HG03159 (cell line): ENCODE data around the gene BCAN.
"Not testable (repeated sequence)": the region's sequence is repeated elsewhere in the genome, so short reads cannot be mapped to it uniquely, and the experiment has no call there.

Source experiments
- ATAC-seq: cut with Tn5 transposase; IDR thresholded peaks from one replicate; pipeline ENCODE4 v1.9.1; 2021; ENCODE audit warnings: mild to moderate bottlenecking, moderate library complexity; ENCODE audit not compliant: unreplicated experiment

Gene BCAN, protein sequence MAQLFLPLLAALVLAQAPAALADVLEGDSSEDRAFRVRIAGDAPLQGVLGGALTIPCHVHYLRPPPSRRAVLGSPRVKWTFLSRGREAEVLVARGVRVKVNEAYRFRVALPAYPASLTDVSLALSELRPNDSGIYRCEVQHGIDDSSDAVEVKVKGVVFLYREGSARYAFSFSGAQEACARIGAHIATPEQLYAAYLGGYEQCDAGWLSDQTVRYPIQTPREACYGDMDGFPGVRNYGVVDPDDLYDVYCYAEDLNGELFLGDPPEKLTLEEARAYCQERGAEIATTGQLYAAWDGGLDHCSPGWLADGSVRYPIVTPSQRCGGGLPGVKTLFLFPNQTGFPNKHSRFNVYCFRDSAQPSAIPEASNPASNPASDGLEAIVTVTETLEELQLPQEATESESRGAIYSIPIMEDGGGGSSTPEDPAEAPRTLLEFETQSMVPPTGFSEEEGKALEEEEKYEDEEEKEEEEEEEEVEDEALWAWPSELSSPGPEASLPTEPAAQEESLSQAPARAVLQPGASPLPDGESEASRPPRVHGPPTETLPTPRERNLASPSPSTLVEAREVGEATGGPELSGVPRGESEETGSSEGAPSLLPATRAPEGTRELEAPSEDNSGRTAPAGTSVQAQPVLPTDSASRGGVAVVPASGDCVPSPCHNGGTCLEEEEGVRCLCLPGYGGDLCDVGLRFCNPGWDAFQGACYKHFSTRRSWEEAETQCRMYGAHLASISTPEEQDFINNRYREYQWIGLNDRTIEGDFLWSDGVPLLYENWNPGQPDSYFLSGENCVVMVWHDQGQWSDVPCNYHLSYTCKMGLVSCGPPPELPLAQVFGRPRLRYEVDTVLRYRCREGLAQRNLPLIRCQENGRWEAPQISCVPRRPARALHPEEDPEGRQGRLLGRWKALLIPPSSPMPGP

DNA sequence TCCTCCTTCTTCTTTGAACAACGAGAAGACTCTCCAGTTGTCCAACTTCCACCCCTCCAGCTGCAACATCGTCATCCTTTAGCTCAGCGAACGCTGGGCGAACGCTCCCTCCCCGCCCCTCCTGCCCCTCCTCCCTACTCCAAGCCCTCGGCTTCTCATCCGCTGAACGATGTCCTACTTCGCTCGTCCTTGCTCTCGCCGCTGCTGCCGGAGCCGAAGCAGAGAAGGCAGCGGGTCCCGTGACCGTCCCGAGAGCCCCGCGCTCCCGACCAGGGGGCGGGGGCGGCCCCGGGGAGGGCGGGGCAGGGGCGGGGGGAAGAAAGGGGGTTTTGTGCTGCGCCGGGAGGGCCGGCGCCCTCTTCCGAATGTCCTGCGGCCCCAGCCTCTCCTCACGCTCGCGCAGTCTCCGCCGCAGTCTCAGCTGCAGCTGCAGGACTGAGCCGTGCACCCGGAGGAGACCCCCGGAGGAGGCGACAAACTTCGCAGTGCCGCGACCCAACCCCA is at the start of gene BCAN:
Gene BCAN (plus strand): TSS at position 357 of the 504 bp plus-strand sequence. CDS start 3,938 bp downstream, outside the sequence.
- no peak for ATAC-seq

DNA sequence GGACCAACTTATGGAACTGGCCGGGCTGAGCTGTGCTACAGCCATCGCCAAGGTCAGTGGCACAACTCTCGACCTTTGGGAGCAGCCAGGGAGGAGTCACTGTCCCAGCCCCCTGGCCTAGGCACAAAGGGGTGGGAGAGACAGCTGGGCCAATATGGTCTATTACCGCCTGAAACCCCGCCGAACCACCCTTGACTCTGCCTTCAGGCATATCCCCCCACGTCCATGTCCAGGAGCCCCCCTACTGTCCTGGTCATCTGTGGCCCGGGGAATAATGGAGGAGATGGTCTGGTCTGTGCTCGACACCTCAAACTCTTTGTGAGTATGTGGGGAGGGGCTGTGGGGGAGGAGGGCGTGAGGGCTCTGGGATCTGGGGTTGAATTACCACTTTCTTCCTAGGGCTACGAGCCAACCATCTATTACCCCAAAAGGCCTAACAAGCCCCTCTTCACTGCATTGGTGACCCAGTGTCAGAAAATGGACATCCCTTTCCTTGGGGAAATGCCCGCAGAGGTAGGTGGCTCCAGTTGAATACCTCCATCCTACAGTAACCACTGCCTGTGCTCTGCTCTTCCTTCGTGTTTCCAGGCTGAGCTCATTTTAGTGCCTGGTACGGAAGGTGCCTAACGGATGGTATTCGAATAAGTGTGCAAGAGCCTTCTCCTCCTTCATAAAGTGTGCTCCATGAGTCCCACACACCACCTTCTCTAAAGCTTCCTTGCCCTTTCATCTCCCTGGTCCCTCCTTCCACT is 49.6 kb upstream of the BCAN start:
- peak; percentile 7 for ATAC-seq

DNA sequence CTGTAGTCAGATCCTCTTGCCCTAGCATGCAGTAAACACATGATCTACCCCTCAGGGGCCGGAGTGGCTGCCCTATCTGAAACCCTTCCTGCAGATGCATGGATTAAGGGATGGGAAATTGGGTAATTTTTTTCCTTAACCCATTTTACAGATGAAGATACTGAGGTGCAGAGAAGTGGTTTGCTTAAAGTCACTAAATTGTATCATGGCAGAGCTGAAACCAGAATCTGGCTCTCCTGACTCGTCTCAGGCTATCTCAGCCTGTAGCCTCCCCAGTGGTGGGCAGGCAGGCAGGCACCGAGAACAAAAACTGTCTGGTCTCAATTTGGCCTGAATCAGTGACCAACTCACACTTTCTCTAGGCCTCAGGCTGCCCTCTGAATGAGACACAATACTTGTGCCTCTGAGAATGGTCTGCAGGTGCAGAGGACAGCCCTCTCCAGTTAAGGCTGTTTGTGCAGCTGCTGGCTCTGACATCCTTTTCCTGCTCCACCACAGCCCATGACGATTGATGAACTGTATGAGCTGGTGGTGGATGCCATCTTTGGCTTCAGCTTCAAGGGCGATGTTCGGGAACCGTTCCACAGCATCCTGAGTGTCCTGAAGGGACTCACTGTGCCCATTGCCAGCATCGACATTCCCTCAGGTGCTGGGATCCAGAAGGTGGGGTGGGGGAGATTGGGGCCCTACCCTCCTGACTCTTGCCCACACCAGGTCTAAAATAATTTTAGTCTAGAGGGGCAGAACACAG is 48.8 kb upstream of the BCAN start:
- ATAC-seq: no peak

DNA sequence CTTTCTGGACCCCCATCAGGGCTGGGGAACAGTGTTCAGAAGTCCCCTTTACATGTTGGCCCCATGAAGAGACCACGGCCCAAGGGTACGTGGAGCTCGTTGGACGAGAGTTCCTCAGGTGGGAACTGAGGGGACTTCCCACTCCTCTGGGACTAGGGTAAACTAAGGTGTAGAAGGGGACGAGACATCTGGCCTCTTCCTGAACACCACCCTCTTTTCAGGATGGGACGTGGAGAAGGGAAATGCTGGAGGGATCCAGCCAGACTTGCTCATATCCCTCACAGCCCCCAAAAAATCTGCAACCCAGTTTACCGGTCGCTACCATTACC is 48.3 kb upstream of the BCAN start:
- no peak for ATAC-seq

DNA sequence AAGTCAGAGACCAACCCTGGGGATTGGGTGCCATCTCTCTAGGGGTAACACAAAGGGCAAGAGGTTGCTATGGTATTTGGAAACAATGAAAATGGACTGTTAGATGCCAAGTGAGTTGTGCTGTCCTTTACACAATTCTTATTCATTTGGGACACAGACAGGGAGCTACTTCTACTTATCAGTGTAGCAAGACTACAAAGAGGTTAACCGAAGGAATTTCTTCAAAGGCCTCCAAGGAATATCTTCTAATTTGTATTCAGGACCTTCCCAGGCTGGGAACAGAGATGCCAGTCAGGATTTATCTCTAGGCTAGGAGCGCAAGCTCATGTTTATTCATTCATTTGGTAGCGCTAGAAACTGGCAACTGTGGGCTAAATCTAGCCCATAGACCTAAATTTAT is 47.7 kb upstream of the BCAN start:
- no peak for ATAC-seq

DNA sequence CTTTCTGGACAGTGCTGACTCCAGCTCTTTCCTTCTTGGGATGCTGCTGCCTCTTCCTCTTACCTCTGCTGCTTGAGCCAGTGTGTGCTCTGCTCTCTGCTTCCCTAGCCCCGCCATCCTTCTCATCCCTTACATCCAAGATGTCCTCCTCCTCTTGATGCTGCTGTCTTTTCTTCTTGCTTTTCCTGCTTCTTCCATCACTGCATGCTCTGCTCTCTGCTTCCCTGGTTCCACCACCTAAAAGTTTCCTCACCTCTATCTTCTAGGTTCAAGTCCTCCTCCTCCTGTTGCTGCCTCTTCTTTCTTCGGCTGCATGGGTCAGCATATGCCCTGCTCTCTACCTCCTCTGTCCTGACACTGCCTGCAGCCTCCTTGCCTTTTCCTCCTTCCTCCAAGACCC is 46.9 kb upstream of the BCAN start:
- ATAC-seq: no peak

DNA sequence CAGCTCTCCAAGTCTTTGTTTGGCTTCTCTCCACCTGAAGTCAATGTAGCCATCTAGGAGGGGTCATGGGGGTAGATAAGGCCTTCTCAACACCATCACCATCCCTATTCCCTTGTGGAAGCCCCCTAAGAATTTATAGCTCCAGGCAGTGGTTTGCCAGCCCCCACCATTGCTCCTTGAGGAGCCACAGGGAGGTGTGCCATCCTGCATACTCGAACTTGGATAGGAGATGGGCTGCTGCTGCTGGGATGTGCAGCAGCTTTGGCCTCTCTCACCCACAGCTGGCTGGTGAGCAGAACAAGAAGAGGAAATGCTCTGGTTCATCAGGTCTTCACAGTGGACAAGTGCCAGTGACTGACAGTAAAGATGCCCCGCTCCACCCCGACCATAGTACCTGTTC is 45.5 kb upstream of the BCAN start:
- no peak for ATAC-seq

DNA sequence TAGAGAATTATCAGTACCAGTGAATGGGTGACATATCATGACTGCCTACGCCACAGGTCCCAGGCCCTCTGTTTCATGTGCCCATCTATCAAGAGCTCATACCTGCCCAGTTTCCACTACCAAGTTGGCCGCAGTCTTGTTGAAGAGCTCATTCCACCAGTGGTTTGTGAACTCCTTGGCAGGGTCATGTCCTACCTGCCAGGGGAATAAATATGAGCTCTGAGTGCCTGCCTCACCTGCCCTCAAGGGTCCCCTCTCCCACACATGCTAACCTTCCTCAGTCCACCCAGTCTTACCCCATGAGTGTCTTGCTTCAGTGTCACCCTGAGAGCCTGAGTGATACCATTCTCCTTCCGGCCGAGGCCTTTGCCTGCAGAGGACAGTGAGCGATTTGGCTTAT is 43.8 kb upstream of the BCAN start:
- no peak for ATAC-seq

DNA sequence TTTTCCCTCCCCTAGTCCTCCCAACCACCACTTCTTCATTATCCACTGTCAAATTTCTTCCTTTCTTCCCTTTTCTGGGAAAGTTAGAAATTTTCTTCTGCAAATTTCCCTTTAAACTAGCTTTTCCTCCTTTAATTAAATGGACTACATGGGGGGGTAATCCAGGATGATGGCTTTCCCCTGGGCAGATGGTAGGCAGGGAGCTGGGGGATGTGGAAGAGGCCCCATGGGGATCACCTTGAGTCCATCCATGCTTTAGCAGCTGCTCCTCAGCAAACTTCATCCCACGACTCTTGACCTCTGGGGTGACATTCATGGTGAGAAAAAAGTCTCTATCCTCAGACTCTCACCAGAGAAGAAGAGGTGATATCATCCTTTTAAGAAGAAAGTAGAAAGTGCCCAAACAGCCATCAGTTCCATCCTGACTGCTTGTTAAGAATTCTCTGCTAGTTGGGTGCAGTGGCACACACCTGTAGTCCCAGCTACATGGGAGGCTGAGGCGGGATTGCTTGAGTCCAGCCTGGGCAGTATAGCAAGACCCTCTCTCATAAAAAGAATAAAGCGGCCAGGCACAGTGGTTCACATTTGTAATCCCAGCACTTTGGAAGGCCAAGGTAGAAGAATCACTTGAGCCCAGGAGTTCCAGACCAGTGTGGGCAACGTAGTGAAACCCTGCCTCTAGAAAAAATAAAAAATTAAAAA is 43.0 kb upstream of the BCAN start:
- ATAC-seq: no peak

DNA sequence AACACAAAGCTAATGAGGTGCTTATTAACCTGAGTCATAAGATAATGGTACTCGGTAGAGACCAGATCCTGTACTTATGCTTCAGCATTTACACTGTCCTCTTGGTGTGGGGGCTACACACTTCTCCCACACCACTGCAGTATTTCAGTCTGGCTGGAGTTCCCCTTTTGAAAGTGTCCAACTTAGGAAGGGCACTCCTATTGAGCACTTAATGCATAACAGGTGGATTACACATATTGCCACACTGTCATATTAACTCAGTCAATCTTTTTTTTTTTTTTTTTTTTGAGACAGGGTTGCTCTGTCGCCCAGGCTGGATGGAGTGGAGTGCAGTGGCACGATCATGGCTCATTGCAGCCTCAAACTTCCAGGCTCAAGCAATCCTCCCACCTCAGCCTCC is 42.1 kb upstream of the BCAN start:
- no peak for ATAC-seq

DNA sequence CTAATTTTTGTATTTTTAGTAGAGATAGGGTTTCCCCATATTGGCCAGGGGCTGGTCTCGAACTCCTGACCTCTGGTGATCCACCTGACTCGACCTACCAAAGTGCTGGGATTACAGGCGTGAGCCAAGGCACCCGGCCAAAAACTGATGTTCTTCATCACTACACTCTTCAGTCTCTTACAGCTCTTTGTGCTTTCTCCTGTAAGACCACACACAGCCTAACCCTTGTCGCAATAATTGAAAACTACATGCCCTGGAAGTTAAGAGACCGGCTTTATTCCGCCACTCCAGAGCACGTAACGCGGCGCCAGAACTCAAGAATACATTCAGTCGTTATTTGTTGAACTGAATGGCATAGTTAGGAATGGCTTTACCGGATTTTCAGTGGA is 41.2 kb upstream of the BCAN start:
- no peak for ATAC-seq

DNA sequence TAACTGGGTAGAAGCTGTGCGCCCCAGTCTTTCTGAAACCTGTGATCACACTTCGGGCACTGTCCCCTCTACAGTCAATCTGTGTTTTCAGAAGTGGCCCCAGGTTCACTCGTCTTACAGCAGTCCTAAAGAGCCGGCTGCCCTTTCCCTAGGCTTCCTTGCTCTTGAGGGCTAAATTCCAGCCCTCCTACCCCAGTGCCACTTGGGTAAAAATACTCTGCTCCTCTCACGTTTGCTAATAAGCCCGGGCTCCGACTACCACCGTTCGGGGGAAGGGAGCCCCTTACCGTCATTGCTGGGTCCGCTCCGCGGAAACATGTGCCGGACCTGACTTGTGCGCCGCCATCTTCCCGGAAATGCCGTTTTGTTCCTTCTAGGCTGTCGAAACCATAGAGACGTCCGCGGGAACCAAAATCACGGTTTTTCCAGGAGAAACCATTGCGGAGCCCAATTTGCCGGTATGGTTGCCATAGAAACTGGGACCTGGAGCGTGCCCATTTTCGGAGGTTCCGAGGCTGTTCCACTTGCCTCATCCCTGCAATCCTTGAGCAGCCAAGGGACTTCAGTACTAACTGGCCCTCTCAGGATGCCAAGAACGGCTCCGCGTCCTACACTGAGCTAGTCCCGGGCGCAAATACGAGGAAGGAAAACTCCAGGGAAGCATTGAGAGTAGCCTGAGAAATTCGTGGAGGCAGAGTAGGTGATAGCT is 40.6 kb upstream of the BCAN start, which contains the start of gene GPATCH4:
Gene GPATCH4 (minus strand): TSS at position 358 of the 709 bp plus-strand sequence.
- ATAC-seq: peak; percentile 69

DNA sequence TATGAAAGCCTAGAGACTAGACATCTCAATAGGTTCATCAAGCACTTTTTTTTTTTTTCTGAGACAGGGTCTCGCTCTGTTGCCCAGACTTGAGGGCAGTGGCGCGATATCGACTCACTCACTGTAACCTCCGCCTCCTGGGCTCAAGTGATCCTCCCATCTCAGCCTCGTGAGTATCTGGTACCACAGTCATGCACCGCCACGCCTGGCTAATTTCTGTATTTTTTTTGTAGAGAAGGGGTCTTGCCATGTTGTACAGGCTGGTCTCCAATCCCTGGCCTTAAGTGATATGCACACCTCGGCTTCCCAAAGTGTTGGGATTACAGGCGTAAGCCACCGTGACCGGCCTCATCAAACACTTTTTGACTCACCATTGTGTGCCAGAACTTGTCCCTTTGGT is 40.0 kb upstream of the BCAN start:
- ATAC-seq: no peak

DNA sequence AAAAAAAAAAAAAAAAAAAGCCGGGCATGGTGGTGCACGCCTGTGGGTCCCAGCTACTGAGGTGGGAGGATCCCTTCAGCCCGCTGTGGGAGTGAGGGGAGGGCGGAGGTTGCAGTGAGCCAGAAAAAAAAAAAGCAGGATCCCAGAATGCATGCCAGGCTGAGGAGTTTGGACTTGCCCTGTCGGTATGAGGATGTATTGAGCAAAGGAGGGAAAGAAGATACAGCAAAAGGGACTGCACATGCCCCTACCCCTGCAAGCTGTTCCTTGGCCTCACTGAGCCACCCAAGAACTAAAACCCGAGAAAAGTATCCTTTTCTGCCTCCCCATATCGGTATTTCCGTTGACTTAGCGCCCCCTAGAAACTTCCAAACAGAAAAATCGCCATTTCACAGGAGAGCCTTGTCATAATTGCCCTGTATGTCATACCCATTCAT is 39.3 kb upstream of the BCAN start:
- no peak for ATAC-seq

DNA sequence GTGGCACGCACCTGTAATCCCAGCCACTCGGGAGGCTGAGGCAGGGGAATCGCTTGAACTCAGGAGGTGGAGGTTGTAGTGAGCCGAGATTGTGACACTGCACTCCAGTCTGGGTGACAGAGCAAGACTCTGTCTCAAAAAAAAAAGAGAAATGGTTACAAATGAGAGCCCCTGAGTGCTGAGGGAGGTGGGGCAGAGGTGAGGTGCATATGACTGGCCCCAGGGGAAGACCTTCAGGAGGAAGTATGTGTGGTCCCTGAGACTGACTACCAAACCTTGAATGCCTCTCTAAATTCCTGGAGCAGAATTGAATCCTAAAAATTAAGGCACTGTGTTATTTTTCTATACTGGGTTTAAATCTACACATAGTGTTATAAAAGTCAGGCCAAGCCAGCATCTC is 34.6 kb upstream of the BCAN start:
- ATAC-seq: not testable (repeated sequence)

DNA sequence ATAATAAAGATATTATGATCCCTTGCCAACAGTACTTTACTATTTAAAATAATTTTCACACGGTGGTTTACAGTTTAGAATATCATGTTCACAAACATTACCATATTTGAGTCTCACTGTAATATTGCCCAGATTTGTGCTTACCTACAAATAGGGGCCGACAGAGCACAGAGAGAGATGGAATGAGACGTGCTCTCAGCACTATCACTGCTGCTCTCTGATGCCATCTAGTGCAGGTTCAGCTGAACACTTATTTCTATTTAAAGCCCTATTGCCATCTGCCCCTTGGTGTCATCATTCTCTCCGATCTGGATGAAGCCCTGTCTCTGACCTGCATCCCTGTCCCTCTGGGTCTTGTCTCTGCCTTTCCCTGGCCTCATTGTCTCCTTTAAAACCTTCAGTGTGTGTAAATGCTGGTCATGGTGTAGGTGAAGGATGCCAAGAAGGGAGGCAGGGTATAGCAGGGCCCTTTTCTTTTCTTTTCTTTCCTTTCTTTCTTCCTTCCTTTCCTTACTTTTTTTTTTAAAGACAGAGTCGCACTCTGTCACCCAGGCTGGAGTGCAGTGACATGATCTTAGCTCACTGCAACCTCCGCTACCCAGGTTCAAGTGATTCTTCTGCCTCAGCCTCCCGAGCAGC is 33.8 kb upstream of the BCAN start:
- ATAC-seq: no peak

DNA sequence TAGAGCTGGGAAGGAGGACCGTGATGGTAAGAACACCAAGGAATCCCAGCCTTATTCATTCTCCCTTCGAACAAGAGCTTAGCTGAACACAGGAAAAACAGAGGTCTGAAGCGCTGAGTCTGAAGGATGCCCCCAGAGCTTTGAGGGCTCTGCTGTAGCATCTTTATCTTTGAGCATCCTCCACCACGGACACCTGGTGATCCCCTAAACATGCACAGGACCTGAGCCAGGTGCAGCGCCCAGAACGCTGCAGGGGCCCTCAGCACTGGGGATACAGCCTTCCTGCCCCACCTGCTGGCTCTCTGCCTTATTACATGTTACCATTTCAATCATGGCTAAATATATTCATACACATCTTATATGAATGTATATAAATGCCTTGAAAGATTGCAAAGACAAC is 32.9 kb upstream of the BCAN start:
- no peak for ATAC-seq

DNA sequence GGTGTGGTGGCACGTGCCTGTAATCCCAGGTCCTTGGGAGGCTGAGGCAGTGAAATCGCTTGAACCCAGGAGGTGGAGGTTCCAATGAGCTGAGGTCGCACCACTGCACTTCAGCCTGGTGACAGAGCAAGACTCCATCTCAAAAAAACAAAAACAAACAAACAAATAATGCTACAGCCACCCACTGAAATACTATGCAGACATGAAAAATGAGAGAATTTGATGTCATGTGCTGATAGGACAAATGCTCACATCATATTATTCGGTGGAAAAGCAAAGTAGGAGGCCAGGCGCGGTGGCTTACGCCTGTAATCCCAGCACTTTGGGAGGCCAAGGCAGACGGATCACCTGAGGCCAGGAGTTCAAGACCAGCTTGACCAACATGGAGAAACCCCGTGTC is 31.8 kb upstream of the BCAN start:
- not testable (repeated sequence) for ATAC-seq

DNA sequence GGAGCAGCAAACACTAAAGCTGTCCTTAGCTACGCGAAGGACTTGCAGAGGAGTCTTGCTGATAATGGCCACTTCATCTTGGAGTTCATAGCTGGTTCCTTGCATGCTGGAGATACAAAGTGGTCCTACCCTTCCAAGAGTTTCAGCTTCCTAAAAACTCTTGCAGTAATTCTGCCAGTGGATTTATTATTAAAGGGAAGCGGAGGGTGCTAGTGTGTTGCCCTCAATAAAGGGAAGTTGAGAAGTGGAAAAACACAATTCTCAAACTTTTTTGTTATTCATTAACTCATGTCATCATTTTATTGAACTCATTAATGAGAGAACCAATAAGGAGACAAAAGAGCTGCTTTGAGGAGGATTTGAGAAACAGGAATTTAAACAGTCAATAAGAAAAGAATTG is 29.3 kb upstream of the BCAN start:
- ATAC-seq: no peak
